ENCODE measurements around the gene CUL4A. TPM values are rescaled to one million over a fixed set of nuclear protein-coding genes. Genes with fewer than 3 reads are reported as not detected.

Gene CUL4A
- polyA plus RNA-seq, 6 donors from 2014 or later, result 28.9 to 43.7 (median 36.8) TPM

GRCh38 chr13:113184568-113185440, 24.6 kb upstream of the CUL4A start:
- peaks cover 26 to 32% of the 10 kb centered on the region in 2 donors for H3K36me3 Mint-ChIP-seq
- H3K27ac Mint-ChIP-seq, result peak overlapping the region in 1 of 6 donors; percentile 59
- no peaks in the 10 kb centered on the region for H3K27me3 Mint-ChIP-seq
- no peaks in the 10 kb centered on the region for H3K9me3 Mint-ChIP-seq
- H3K4me1 Mint-ChIP-seq, result peaks cover 0 to 7% (median 0%) of the 10 kb centered on the region in 3 donors
- H3K4me3 Mint-ChIP-seq, result no peak overlapping the region
- DNase-seq, result no peak
- ATAC-seq (ENCODE audit: low read depth in 2 of 2), result no peak

GRCh38 chr13:113186061-113186900, 23.1 kb upstream of the CUL4A start:
- ATAC-seq (ENCODE audit: low read depth in 2 of 2) (no peak), DNase-seq (no peak)
- Mint-ChIP-seq H3K36me3 (peaks cover 19 to 22% of the 10 kb centered on the region in 2 donors), H3K4me3 (peak overlapping the region in 1 of 8 donors; percentile 5), H3K27me3 (no peaks in the 10 kb centered on the region), H3K4me1 (peaks cover 0 to 7% (median 0%) of the 10 kb centered on the region in 3 donors), H3K9me3 (no peaks in the 10 kb centered on the region), H3K27ac (no peak overlapping the region)

- Mint-ChIP-seq H3K4me3 (no peak overlapping the region), H3K27me3 (no peaks in the 10 kb centered on the region), H3K36me3 (peaks cover 19 to 22% of the 10 kb centered on the region in 2 donors), H3K4me1 (peaks cover 0 to 7% (median 0%) of the 10 kb centered on the region in 3 donors), H3K27ac (peak overlapping the region in 1 of 6 donors; percentile 88), H3K9me3 (no peaks in the 10 kb centered on the region)
- ATAC-seq (ENCODE audit: low read depth in 2 of 2), result no peak
- DNase-seq, result no peak
Measured at GRCh38 chr13:113187263-113187669, 22.1 kb upstream of the CUL4A start.

- no peak overlapping the region for H3K27ac Mint-ChIP-seq
- H3K4me1 Mint-ChIP-seq, result peaks cover 0 to 7% (median 0%) of the 10 kb centered on the region in 3 donors
- H3K4me3 Mint-ChIP-seq, result no peak overlapping the region
- no peaks in the 10 kb centered on the region for H3K9me3 Mint-ChIP-seq
- ATAC-seq (ENCODE audit: low read depth in 2 of 2) (no peak), DNase-seq (no peak)
- H3K36me3 Mint-ChIP-seq, result peaks cover 19 to 21% of the 10 kb centered on the region in 2 donors
- H3K27me3 Mint-ChIP-seq, result no peaks in the 10 kb centered on the region
Measured at GRCh38 chr13:113187883-113188665, 21.3 kb upstream of the CUL4A start.

- H3K36me3 Mint-ChIP-seq, result peaks cover 15 to 19% of the 10 kb centered on the region in 2 donors
- no peak for DNase-seq
- no peak for ATAC-seq (ENCODE audit: low read depth in 2 of 2)
- no peak overlapping the region for H3K4me3 Mint-ChIP-seq
- no peaks in the 10 kb centered on the region for H3K27me3 Mint-ChIP-seq
- H3K4me1 Mint-ChIP-seq, result peaks cover 0 to 4% (median 0%) of the 10 kb centered on the region in 3 donors
- no peaks in the 10 kb centered on the region for H3K9me3 Mint-ChIP-seq
- H3K27ac Mint-ChIP-seq, result no peak overlapping the region
Measured at GRCh38 chr13:113190181-113190580, 19.2 kb upstream of the CUL4A start.

GRCh38 chr13:113192279-113192678, 17.1 kb upstream of the CUL4A start:
- Mint-ChIP-seq H3K4me1 (no peaks in the 10 kb centered on the region), H3K4me3 (no peak overlapping the region), H3K27ac (no peak overlapping the region), H3K27me3 (no peaks in the 10 kb centered on the region), H3K9me3 (no peaks in the 10 kb centered on the region), H3K36me3 (peaks cover 19 to 27% of the 10 kb centered on the region in 2 donors)
- ATAC-seq (ENCODE audit: low read depth in 2 of 2), result no peak
- DNase-seq, result no peak

- no peak for ATAC-seq (ENCODE audit: low read depth in 2 of 2)
- no peak overlapping the region for H3K4me3 Mint-ChIP-seq
- peak overlapping the region in 1 of 6 donors; percentile 86 for H3K27ac Mint-ChIP-seq
- H3K27me3 Mint-ChIP-seq, result no peaks in the 10 kb centered on the region
- peaks cover 19 to 32% of the 10 kb centered on the region in 2 donors for H3K36me3 Mint-ChIP-seq
- no peaks in the 10 kb centered on the region for H3K4me1 Mint-ChIP-seq
- no peaks in the 10 kb centered on the region for H3K9me3 Mint-ChIP-seq
- no peak for DNase-seq
Measured at GRCh38 chr13:113192902-113193301, 16.5 kb upstream of the CUL4A start.

GRCh38 chr13:113195360-113195759, 14.1 kb upstream of the CUL4A start:
- no peak overlapping the region for H3K4me3 Mint-ChIP-seq
- H3K4me1 Mint-ChIP-seq, result no peaks in the 10 kb centered on the region
- H3K27me3 Mint-ChIP-seq, result no peaks in the 10 kb centered on the region
- H3K36me3 Mint-ChIP-seq, result peaks cover 0 to 25% of the 10 kb centered on the region in 2 donors
- ATAC-seq (ENCODE audit: low read depth in 2 of 2) (no peak), DNase-seq (no peak)
- no peaks in the 10 kb centered on the region for H3K9me3 Mint-ChIP-seq
- H3K27ac Mint-ChIP-seq, result no peak overlapping the region

GRCh38 chr13:113196970-113197737, 12.3 kb upstream of the CUL4A start:
- DNase-seq (no peak), ATAC-seq (ENCODE audit: low read depth in 2 of 2) (no peak)
- H3K4me3 Mint-ChIP-seq, result no peak overlapping the region
- no peak overlapping the region for H3K27ac Mint-ChIP-seq
- no peaks in the 10 kb centered on the region for H3K9me3 Mint-ChIP-seq
- peaks cover 3 to 4% (median 3%) of the 10 kb centered on the region in 3 donors for H3K4me1 Mint-ChIP-seq
- peaks cover 0 to 25% of the 10 kb centered on the region in 2 donors for H3K36me3 Mint-ChIP-seq
- no peaks in the 10 kb centered on the region for H3K27me3 Mint-ChIP-seq

GRCh38 chr13:113201815-113202214, 7.6 kb upstream of the CUL4A start:
- no peak for ATAC-seq (ENCODE audit: low read depth in 2 of 2)
- Mint-ChIP-seq H3K9me3 (no peaks in the 10 kb centered on the region), H3K4me1 (peaks cover 27 to 40% (median 34%) of the 10 kb centered on the region in 3 donors), H3K27me3 (no peaks in the 10 kb centered on the region), H3K27ac (peak overlapping the region in 1 of 6 donors; percentile 18), H3K4me3 (no peak overlapping the region), H3K36me3 (peaks cover 0 to 20% of the 10 kb centered on the region in 2 donors)
- no peak for DNase-seq

- Mint-ChIP-seq H3K4me1 (peaks cover 35 to 49% (median 44%) of the 10 kb centered on the region in 3 donors), H3K9me3 (no peaks in the 10 kb centered on the region), H3K27ac (no peak overlapping the region), H3K4me3 (peak overlapping the region in 2 of 8 donors; percentile 41 to 74), H3K36me3 (peaks cover 0 to 10% of the 10 kb centered on the region in 2 donors), H3K27me3 (no peaks in the 10 kb centered on the region)
- ATAC-seq (ENCODE audit: low read depth in 2 of 2) (no peak), DNase-seq (no peak)
Measured at GRCh38 chr13:113202912-113203311, 6.5 kb upstream of the CUL4A start.

- Mint-ChIP-seq H3K27me3 (no peaks in the 10 kb centered on the region), H3K9me3 (no peaks in the 10 kb centered on the region), H3K4me3 (peak overlapping the region in 1 of 8 donors; percentile 41), H3K36me3 (peaks cover 0 to 8% of the 10 kb centered on the region in 2 donors), H3K4me1 (peaks cover 35 to 49% (median 44%) of the 10 kb centered on the region in 3 donors), H3K27ac (no peak overlapping the region)
- ATAC-seq (ENCODE audit: low read depth in 2 of 2) (no peak), DNase-seq (no peak)
Measured at GRCh38 chr13:113203507-113204377, 5.7 kb upstream of the CUL4A start.

Data from naive B cell (primary cell).